ENCODE measurements around the gene LTO1. TPM values are rescaled to one million over a fixed set of nuclear protein-coding genes. Genes with fewer than 3 reads are reported as not detected.

Gene LTO1
- total and polyA plus RNA-seq, 10 of the 15 experiments (the other 5 are each of a cell fraction or from before 2014, with no cell fraction given) = 2.6 to 27.5 (median 14.4) TPM

DNA sequence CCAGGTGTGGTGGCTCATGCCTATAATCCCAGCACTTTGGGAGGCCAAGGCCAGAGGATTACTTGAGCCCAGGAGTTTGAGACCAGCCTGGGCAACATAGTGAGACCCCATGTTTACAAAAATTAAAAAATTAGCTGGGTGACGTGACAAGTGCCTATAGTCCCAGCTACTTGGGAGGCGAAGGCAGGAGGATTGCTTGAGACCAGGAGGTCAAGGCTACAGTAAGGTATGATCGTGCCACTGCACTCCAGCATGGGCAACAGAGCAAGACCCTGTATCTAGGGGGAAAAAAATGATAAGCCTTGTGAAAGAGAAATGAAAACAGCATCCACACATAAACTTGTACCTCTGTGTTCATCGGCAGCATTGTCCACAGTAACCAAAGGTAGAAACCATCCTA, 42.3 kb downstream of the LTO1 start:
- ChIA-PET SMC1A (ENCODE audit: uncharacterized antibody, unreplicated experiment) (interaction anchor here (1.6 kb wide), 1 partner anchor 11 kb away, joined by 3 read pairs; no protein-coding TSS in a partner anchor), RAD21 (ENCODE audit: unreplicated experiment) (no interaction called here), POLR2A (no interaction called here), CTCF (interaction anchor here (1.1 kb wide), 1 partner anchor 340 kb away, joined by 3 read pairs; no protein-coding TSS in a partner anchor)
- H3K9ac ChIP-seq (ENCODE audit: control insufficient read depth, insufficient read depth, low read length) = no peak overlapping the region
- WGBS (ENCODE audit: insufficient coverage, insufficient replicate concordance, low lambda C conversion rate, missing lambda C conversion rate) = 7% methylated on average over 4 of the region's 4 CpGs
- H3K4me3 ChIP-seq = no peak overlapping the region
- peaks cover 6% of the 10 kb centered on the region for H3K4me1 ChIP-seq (ENCODE audit: control insufficient read depth, insufficient read depth, low read length)
- no peak overlapping the region for H3K27ac ChIP-seq (ENCODE audit: control insufficient read depth, insufficient read depth)
- H3K36me3 ChIP-seq (ENCODE audit: control insufficient read depth in 2 of 2, insufficient read depth in 2 of 2, low read length in 1 of 2) = no peaks in the 10 kb centered on the region; a peak in 1 of 4 replicates
- no peak overlapping the region for H2AFZ ChIP-seq (ENCODE audit: control insufficient read depth, low read depth, low read length)
- H3K9me3 ChIP-seq (replicated peaks; ENCODE audit: control insufficient read depth, insufficient read depth, low read length) = no peaks in the 10 kb centered on the region; the same call in 2 of the 3 replicates
- peaks cover 9 to 16% of the 10 kb centered on the region in 2 experiments for H3K27me3 ChIP-seq (replicated peaks in 1 of 2; ENCODE audit: control insufficient read depth in 2 of 2, insufficient read depth in 2 of 2, low read length in 1 of 2)
- DNase-seq (ENCODE audit: low read depth, low spot score) = no peak
- no peak for FAIRE-seq
- intact Hi-C loops (cut with micrococcal nuclease; ENCODE audit: unreplicated experiment) (no loop called here), in situ Hi-C loops (cut with MboI) (no loop called here)
- BruUV-seq (replicated peaks) = no TSS peak
- H4K20me1 ChIP-seq (ENCODE audit: control insufficient read depth, insufficient read depth) = no peaks in the 10 kb centered on the region
- H3K4me2 ChIP-seq (ENCODE audit: control insufficient read depth, insufficient read depth) = no peak overlapping the region
- no peaks in the 10 kb centered on the region for H3K79me2 ChIP-seq (ENCODE audit: control insufficient read depth, insufficient read depth, low read length)
- no peak for ATAC-seq
- TF ChIP-seq ZBED1 (IDR thresholded peaks at IDR 0.05; ENCODE audit: borderline replicate concordance) = no peak
- TF ChIP-seq, protein P1, sequence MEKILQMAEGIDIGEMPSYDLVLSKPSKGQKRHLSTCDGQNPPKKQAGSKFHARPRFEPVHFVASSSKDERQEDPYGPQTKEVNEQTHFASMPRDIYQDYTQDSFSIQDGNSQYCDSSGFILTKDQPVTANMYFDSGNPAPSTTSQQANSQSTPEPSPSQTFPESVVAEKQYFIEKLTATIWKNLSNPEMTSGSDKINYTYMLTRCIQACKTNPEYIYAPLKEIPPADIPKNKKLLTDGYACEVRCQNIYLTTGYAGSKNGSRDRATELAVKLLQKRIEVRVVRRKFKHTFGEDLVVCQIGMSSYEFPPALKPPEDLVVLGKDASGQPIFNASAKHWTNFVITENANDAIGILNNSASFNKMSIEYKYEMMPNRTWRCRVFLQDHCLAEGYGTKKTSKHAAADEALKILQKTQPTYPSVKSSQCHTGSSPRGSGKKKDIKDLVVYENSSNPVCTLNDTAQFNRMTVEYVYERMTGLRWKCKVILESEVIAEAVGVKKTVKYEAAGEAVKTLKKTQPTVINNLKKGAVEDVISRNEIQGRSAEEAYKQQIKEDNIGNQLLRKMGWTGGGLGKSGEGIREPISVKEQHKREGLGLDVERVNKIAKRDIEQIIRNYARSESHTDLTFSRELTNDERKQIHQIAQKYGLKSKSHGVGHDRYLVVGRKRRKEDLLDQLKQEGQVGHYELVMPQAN (conservative IDR thresholded peaks at IDR 0.05) = no peak
- TF ChIP-seq, protein P2, sequence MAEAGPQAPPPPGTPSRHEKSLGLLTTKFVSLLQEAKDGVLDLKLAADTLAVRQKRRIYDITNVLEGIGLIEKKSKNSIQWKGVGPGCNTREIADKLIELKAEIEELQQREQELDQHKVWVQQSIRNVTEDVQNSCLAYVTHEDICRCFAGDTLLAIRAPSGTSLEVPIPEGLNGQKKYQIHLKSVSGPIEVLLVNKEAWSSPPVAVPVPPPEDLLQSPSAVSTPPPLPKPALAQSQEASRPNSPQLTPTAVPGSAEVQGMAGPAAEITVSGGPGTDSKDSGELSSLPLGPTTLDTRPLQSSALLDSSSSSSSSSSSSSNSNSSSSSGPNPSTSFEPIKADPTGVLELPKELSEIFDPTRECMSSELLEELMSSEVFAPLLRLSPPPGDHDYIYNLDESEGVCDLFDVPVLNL (IDR thresholded peaks at IDR 0.05; ENCODE audit: low read depth, low read length) = no peak
- TF ChIP-seq, protein P3, sequence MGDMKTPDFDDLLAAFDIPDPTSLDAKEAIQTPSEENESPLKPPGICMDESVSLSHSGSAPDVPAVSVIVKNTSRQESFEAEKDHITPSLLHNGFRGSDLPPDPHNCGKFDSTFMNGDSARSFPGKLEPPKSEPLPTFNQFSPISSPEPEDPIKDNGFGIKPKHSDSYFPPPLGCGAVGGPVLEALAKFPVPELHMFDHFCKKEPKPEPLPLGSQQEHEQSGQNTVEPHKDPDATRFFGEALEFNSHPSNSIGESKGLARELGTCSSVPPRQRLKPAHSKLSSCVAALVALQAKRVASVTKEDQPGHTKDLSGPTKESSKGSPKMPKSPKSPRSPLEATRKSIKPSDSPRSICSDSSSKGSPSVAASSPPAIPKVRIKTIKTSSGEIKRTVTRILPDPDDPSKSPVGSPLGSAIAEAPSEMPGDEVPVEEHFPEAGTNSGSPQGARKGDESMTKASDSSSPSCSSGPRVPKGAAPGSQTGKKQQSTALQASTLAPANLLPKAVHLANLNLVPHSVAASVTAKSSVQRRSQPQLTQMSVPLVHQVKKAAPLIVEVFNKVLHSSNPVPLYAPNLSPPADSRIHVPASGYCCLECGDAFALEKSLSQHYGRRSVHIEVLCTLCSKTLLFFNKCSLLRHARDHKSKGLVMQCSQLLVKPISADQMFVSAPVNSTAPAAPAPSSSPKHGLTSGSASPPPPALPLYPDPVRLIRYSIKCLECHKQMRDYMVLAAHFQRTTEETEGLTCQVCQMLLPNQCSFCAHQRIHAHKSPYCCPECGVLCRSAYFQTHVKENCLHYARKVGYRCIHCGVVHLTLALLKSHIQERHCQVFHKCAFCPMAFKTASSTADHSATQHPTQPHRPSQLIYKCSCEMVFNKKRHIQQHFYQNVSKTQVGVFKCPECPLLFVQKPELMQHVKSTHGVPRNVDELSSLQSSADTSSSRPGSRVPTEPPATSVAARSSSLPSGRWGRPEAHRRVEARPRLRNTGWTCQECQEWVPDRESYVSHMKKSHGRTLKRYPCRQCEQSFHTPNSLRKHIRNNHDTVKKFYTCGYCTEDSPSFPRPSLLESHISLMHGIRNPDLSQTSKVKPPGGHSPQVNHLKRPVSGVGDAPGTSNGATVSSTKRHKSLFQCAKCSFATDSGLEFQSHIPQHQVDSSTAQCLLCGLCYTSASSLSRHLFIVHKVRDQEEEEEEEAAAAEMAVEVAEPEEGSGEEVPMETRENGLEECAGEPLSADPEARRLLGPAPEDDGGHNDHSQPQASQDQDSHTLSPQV (IDR thresholded peaks at IDR 0.05) = no peak
